Hepatocyte (in vitro differentiated cells): Measurements from ENCODE around the gene OR2G6. TPM values are rescaled to one million over a fixed set of nuclear protein-coding genes. Genes with fewer than 3 reads are reported as not detected.
"Not testable (repeated sequence)": the region's sequence is repeated elsewhere in the genome, so short reads cannot be mapped to it uniquely, and the experiment has no call there.

ENCODE experiments used
- DNase-seq: peaks from one replicate; pipeline ENCODE4 v3.0.0-alpha.2; 2016; ENCODE audit warnings: low spot score
- H2AFZ ChIP-seq: fragments of 200-600 bp; sonication (generic); 2 replicates; pipeline ENCODE4 v1.6.0; 2016; ENCODE audit warnings: antibody characterized with exemption, mild to moderate bottlenecking
- H3K27ac ChIP-seq: fragments of 200-600 bp; sonication (generic); 2 replicates; pipeline ENCODE4 v1.5.1; 2016; ENCODE audit warnings: mild to moderate bottlenecking
- H3K27me3 ChIP-seq: fragments of 200-600 bp; sonication (generic); 2 replicates; pipeline ENCODE4 v1.6.1; 2016
- H3K36me3 ChIP-seq: fragments of 200-600 bp; sonication (generic); replicated peaks from 2 replicates; pipeline ENCODE4 v1.5.1; 2016; ENCODE audit warnings: low read depth; ENCODE audit not compliant: insufficient read depth
- H3K4me1 ChIP-seq: fragments of 200-600 bp; sonication (generic); 2 replicates; pipeline ENCODE4 v1.5.1; 2016; ENCODE audit warnings: mild to moderate bottlenecking, moderate library complexity; ENCODE audit not compliant: insufficient read depth
- H3K4me2 ChIP-seq: fragments of 200-600 bp; sonication (generic); 2 replicates; pipeline ENCODE4 v1.6.0; 2016
- H3K4me3 ChIP-seq: fragments of 200-600 bp; sonication (generic); 2 replicates; pipeline ENCODE4 v1.5.1; 2016; ENCODE audit warnings: mild to moderate bottlenecking
- H3K79me2 ChIP-seq: fragments of 200-600 bp; sonication (generic); 2 replicates; pipeline ENCODE4 v1.6.0; 2017; ENCODE audit warnings: mild to moderate bottlenecking
- H3K9me2 ChIP-seq: fragments of 200-600 bp; sonication (generic); replicated peaks from 2 replicates; pipeline ENCODE4 v1.6.0; 2017; ENCODE audit warnings: mild to moderate bottlenecking; ENCODE audit not compliant: insufficient read depth
- H3K9me3 ChIP-seq: fragments of 200-600 bp; sonication (generic); 2 replicates; pipeline ENCODE4 v1.5.1; 2016; ENCODE audit warnings: low read depth, mild to moderate bottlenecking
- H4K20me1 ChIP-seq: fragments of 200-600 bp; sonication (generic); 2 replicates; pipeline ENCODE4 v1.6.0; 2016; ENCODE audit warnings: mild to moderate bottlenecking; ENCODE audit not compliant: insufficient read depth, poor library complexity, severe bottlenecking
- CTCF ChIP-seq: fragments of 200-600 bp; sonication (generic); IDR thresholded peaks from 2 replicates; pipeline ENCODE4 v1.5.1; 2016; ENCODE audit warnings: antibody characterized with exemption, mild to moderate bottlenecking; ENCODE audit not compliant: poor library complexity
- EZH2 ChIP-seq: fragments of 200-600 bp; sonication (generic); IDR thresholded peaks from 2 replicates; pipeline ENCODE4 v1.6.1; 2016; ENCODE audit warnings: antibody characterized with exemption, mild to moderate bottlenecking, borderline replicate concordance
- EZH2phosphoT487 ChIP-seq: fragments of 200-600 bp; sonication (generic); IDR thresholded peaks from one replicate; pipeline ENCODE4 v1.6.1; 2018; ENCODE audit warnings: antibody characterized with exemption, mild to moderate bottlenecking, low read depth, moderate library complexity; ENCODE audit not compliant: unreplicated experiment, severe bottlenecking
- WGBS: methylation state at CpG from one replicate; pipeline ENCODE4 v1.1.6; 2016; ENCODE audit warnings: low lambda C conversion rate; ENCODE audit errors: missing lambda C conversion rate; 5-methylcytosine and 5-hydroxymethylcytosine counted together
- polyA plus RNA-seq: library from polyadenylated mRNA; unstranded; fragments of >200 nt; fragmentation: Nextera tagmentation; extraction: Ambion mirVana; gene quantifications from 2 replicates; pipeline ENCODE4 v1.2.1, GENCODE V29; 2016
- total RNA-seq: library from RNA; depleted of rRNA; stranded (reverse); fragments of >200 nt; gene quantifications from 2 replicates; pipeline ENCODE4 v1.2.3, GENCODE V29; 2014

Gene OR2G6
- total and polyA plus RNA-seq, 2 experiments from 2014 or later: not detected

- not testable (repeated sequence) for H3K27ac ChIP-seq, H3K27me3 ChIP-seq, H3K9me3 ChIP-seq, H4K20me1 ChIP-seq, H3K4me2 ChIP-seq, H3K4me1 ChIP-seq, H3K9me2 ChIP-seq, H3K79me2 ChIP-seq, H3K4me3 ChIP-seq, DNase-seq, H3K36me3 ChIP-seq, H2AFZ ChIP-seq
- WGBS: no CpG with 5 or more reads among the region's 5 CpGs
These were observed 11.2 kb upstream of the OR2G6 start for GRCh38 chr1:248496661-248497060.

GRCh38 chr1:248500305-248501035 is 7.4 kb upstream of the OR2G6 start:
- not testable (repeated sequence) for H3K36me3 ChIP-seq, H3K9me2 ChIP-seq, H4K20me1 ChIP-seq, H3K27me3 ChIP-seq, H3K9me3 ChIP-seq, H3K4me1 ChIP-seq, H3K27ac ChIP-seq, H3K4me2 ChIP-seq, H3K4me3 ChIP-seq, H3K79me2 ChIP-seq, DNase-seq, H2AFZ ChIP-seq
- 60% methylated on average over 1 of the region's 2 CpGs for WGBS

- not testable (repeated sequence) for H3K4me3 ChIP-seq, H4K20me1 ChIP-seq, H3K36me3 ChIP-seq, H3K4me2 ChIP-seq, H3K27me3 ChIP-seq, H3K9me3 ChIP-seq, H3K79me2 ChIP-seq, H3K9me2 ChIP-seq, H3K27ac ChIP-seq, H2AFZ ChIP-seq, DNase-seq, H3K4me1 ChIP-seq
These were observed 2.3 kb downstream of the OR2G6 start for GRCh38 chr1:248510217-248510616.

- Histone ChIP-seq H3K27me3 (no peaks in the 10 kb centered on the region), H3K27ac (no peak overlapping the region), H3K36me3 (no peaks in the 10 kb centered on the region), H3K4me3 (no peak overlapping the region), H2AFZ (no peak overlapping the region), H3K79me2 (no peaks in the 10 kb centered on the region), H3K4me2 (no peak overlapping the region), H3K9me3 (no peaks in the 10 kb centered on the region), H3K4me1 (no peaks in the 10 kb centered on the region), H4K20me1 (no peaks in the 10 kb centered on the region), H3K9me2 (no peaks in the 10 kb centered on the region)
- WGBS: 70% methylated on average over 12 of the region's 12 CpGs
- DNase-seq: no peak
- TF ChIP-seq EZH2: no peak
- no peak for TF ChIP-seq EZH2phosphoT487
- TF ChIP-seq CTCF: no peak
These were observed 14.0 kb downstream of the OR2G6 start for GRCh38 chr1:248521856-248522255.

- DNase-seq, H3K4me1 ChIP-seq, H3K27ac ChIP-seq: not testable (repeated sequence)
These were observed 29.6 kb downstream of the OR2G6 start for GRCh38 chr1:248537449-248537848.

GRCh38 chr1:248547383-248547782 is 39.5 kb downstream of the OR2G6 start:
- H3K27me3 ChIP-seq, H3K79me2 ChIP-seq, H3K36me3 ChIP-seq, H4K20me1 ChIP-seq, H3K9me3 ChIP-seq, H2AFZ ChIP-seq, H3K27ac ChIP-seq, H3K4me1 ChIP-seq, H3K4me3 ChIP-seq, H3K4me2 ChIP-seq, H3K9me2 ChIP-seq, DNase-seq: not testable (repeated sequence)
- WGBS: no CpG with 5 or more reads among the region's 2 CpGs

More at GRCh38 chr1:248537449-248537848, 29.6 kb downstream of the OR2G6 start:
- H3K9me3 ChIP-seq, H2AFZ ChIP-seq, H3K4me2 ChIP-seq, H3K27me3 ChIP-seq, H3K36me3 ChIP-seq, H3K9me2 ChIP-seq, H4K20me1 ChIP-seq, H3K79me2 ChIP-seq, H3K4me3 ChIP-seq: not testable (repeated sequence)

- H3K27ac ChIP-seq, H2AFZ ChIP-seq, H3K9me3 ChIP-seq, H3K36me3 ChIP-seq, DNase-seq, H3K4me2 ChIP-seq, H3K4me1 ChIP-seq, H4K20me1 ChIP-seq, H3K4me3 ChIP-seq, H3K79me2 ChIP-seq, H3K9me2 ChIP-seq, H3K27me3 ChIP-seq: not testable (repeated sequence)
- WGBS: no CpG with 5 or more reads among the region's 6 CpGs
These were observed 43.2 kb downstream of the OR2G6 start for GRCh38 chr1:248551027-248551426.

- WGBS: 80% methylated on average over 3 of the region's 3 CpGs
- H3K36me3 ChIP-seq, H3K27me3 ChIP-seq, H3K27ac ChIP-seq, H3K4me3 ChIP-seq, H3K4me1 ChIP-seq, H3K4me2 ChIP-seq, H3K9me3 ChIP-seq, H3K9me2 ChIP-seq, DNase-seq, H2AFZ ChIP-seq, H3K79me2 ChIP-seq, H4K20me1 ChIP-seq: not testable (repeated sequence)
These were observed 54.8 kb downstream of the OR2G6 start, which contains the start of gene OR2T29 for GRCh38 chr1:248562672-248563071. Gene OR2T29 (minus strand): TSS chr1:248562772. CDS start chr1:248559491, 3,281 bp downstream.
